Right ventricle myocardium inferior (tissue), 1 donor: ENCODE data around the gene SELENOV. TPM values are rescaled to one million over a fixed set of nuclear protein-coding genes. Genes with fewer than 3 reads are reported as not detected.

Experiments
- ATAC-seq: fragments of 200-7000 bp; cut with Tn5 transposase; one replicate; pipeline ENCODE4 v1.9.1; 2020; ENCODE audit warnings: mild to moderate bottlenecking, moderate library complexity
- DNase-seq: peaks from one replicate; pipeline ENCODE4 v3.0.0; 2021; ENCODE audit errors: missing footprints
- intact Hi-C: fragments of 100-400 bp; cut with DNase I; formaldehyde crosslinking; loops from one replicate; pipeline ENCODE4 v1.11.0; 2022
- total RNA-seq: library from RNA; stranded (reverse); fragmentation: NEBNext Ultra II Directional; extraction: Animal tissue kit (Norgen Biotek cat#: 25700); gene quantifications from one replicate; pipeline ENCODE4 v1.2.1, GENCODE V29; 2021
- donor health status: DM: no; HTN: yes; CAD: no; lungs with severe emphysema.

SELENOV gene
- total RNA-seq, 1 donor from 2014 or later, result not detected

- ATAC-seq (no peak), DNase-seq (no peak)
- intact Hi-C loops, result no loop called here
Measured at GRCh38 chr19:39512988-39513387, 2.0 kb upstream of the SELENOV start.

DNA sequence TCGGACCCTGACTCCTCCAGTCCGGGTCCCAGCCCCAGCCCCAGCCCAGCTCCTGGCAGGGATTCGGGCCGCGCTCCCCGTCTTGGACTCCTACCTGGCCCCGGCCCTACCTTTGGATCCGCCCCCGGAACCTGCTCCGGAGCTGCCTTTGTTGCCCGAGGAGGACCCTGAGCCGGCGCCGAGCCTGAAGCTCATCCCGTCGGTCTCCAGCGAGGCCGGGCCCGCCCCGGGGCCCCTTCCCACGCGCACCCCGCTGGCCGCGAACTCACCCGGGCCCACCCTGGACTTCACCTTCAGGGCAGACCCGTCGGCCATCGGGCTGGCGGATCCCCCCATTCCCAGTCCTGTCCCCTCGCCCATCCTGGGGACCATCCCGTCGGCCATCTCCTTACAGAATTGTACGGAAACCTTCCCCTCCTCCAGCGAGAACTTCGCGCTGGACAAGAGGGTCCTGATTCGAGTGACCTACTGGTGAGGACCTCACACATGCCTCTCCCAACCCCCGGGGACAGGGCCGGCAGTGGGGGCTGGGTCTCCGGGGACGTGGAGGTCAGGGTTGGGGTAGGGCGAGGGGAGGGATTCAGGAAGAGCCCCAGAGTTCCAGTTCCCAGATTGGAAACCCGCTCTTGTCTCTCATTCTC, 732 bp downstream of the SELENOV start:
- DNase-seq, result no peak
- no peak for ATAC-seq
- intact Hi-C loops, result no loop called here

DNA sequence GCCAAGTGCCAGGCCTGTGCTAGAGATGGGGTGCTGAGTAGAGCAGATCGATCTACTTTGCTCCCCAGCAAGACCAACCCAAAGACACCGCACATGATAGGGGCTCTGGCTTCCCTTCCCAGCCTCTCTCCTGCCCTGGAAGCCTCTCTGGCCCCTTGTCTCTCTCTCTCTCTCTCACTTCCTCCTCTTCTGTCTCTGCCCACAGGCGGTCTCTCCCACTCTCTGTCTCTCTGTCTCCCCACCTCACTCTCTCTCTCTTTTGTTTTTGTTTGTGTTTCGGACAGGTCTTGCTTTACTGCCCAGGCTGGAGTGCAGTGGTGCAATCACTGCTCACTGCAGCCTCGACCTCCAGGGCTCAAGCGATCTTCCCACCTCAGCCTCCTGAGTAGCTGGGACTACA, 1.3 kb downstream of the SELENOV start:
- ATAC-seq (no peak), DNase-seq (no peak)
- intact Hi-C loops, result no loop called here

GRCh38 chr19:39517432-39517831, 2.5 kb downstream of the SELENOV start:
- intact Hi-C loops, result no loop called here
- ATAC-seq (no peak), DNase-seq (no peak)

GRCh38 chr19:39518458-39518857, 3.5 kb downstream of the SELENOV start:
- DNase-seq (no peak), ATAC-seq (no peak)
- intact Hi-C loops, result no loop called here

- DNase-seq, result no peak
- intact Hi-C loops, result no loop called here
- ATAC-seq, result no peak
Measured at GRCh38 chr19:39518975-39519374, 4.0 kb downstream of the SELENOV start.

GRCh38 chr19:39520541-39521484, 5.9 kb downstream of the SELENOV start:
- intact Hi-C loops, result no loop called here
- no peak for DNase-seq
- no peak for ATAC-seq

- ATAC-seq, result no peak
- intact Hi-C loops, result no loop called here
- DNase-seq, result no peak
Measured at GRCh38 chr19:39524495-39524894, 9.6 kb downstream of the SELENOV start.

DNA sequence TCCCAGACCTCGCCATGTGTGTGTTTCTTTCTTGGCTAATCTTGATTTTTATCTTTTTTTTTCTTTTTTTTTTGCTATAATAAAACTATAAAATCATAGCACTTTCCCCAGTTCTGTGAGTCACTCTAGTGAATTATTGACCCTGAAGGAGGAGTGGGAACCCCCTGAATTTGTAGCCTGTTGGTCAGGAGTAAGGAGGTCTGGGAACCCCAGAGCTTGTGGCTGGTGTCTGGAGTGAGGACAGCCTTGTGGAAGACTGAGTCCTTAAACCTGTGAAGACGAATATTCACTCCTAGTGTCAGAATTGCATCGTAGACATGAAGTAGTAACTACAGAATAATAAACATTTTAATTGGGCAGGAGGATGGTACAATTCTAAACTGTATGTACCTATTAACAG, 10.3 kb downstream of the SELENOV start:
- DNase-seq (no peak), ATAC-seq (no peak)
- intact Hi-C loops, result no loop called here

- DNase-seq, result no peak
- intact Hi-C loops, result loop anchor here (1.0 to 10.0 kb wide), 6 partner anchors 58 to 407 kb away; partner anchors contain the start of genes FBL, PAK4, SAMD4B and SUPT5H
Measured at GRCh38 chr19:39531834-39532232, 16.9 kb downstream of the SELENOV start.

GRCh38 chr19:39532233-39533002, 17.5 kb downstream of the SELENOV start, which contains the start of gene EID2B:
EID2B (minus strand) TSS chr19:39532852; CDS start chr19:39532802, 50 bp downstream.
- intact Hi-C loops, result loop anchor here (1.0 to 10.0 kb wide), 6 partner anchors 58 to 408 kb away; partner anchors contain the start of genes FBL, PAK4, SAMD4B and SUPT5H

More at GRCh38 chr19:39531834-39532232, 16.9 kb downstream of the SELENOV start:
- ATAC-seq, result no peak

GRCh38 chr19:39533003-39533512, 18.1 kb downstream of the SELENOV start:
- no peak for DNase-seq
- intact Hi-C loops, result loop anchor here (5.0 to 10.0 kb wide), 5 partner anchors 88 to 408 kb away; partner anchors contain the start of genes FBL, PAK4, SAMD4B and SUPT5H

More at GRCh38 chr19:39532233-39533002, 17.5 kb downstream of the SELENOV start, which contains the start of gene EID2B:
- DNase-seq (peak; percentile 99), ATAC-seq (peak; percentile 98)

GRCh38 chr19:39533791-39534190, 18.9 kb downstream of the SELENOV start:
- intact Hi-C loops, result loop anchor here (5.0 to 10.0 kb wide), 5 partner anchors 89 to 409 kb away; partner anchors contain the start of genes FBL, PAK4, SAMD4B and SUPT5H
- ATAC-seq (no peak), DNase-seq (no peak)

More at GRCh38 chr19:39533003-39533512, 18.1 kb downstream of the SELENOV start:
- peak; percentile 4 for ATAC-seq

GRCh38 chr19:39539165-39539517, 24.2 kb downstream of the SELENOV start:
- no peak for DNase-seq
- intact Hi-C loops, result loop anchor here (10.0 kb wide), 3 partner anchors 94 to 414 kb away; partner anchors contain the start of genes FBL, PAK4 and SUPT5H
- ATAC-seq, result no peak

DNA sequence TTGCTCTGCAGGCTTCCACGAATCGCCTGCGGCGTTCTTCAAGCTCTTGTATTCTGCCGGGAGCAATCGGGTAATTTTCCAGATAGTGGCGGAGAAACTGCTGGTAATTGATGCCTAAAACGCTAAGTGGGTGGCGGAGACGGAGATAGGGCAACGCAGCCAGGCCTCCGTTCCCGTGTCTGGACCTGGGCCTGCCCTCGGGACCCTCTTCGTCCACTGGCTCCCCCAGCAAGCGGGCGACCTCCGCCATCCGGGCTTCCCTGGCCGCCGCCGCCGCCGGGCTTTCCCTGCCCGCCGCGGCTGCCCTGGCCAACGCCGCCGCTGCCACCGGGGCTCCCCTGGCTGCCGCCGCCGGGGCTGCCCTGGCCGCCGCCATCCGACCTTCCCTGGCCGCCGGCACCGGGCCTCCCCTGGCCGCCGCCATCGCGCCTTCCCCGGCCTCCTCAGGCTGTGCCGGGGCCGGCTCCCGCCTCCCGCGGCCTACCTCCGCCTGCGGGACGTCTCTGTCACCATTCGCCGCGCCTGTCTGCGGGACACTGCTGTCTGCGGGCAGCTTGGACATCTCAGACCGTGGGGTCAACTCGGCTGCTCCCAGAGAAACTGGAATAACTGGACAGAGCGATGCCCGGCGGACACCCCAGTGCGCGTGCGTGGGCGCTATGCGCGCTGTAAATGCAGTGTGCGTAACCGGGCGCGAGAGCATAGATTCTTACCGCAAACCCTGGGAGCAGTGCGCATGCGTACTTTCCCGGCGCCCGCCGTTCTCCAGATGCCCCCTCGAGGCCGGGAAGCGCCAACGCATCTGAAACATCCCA, 24.8 kb downstream of the SELENOV start, which contains the start of gene EID2:
TSS of gene EID2 (minus strand) at position 644 of the 815 bp plus-strand sequence. CDS start at position 562, 82 bp downstream.
- DNase-seq (peak; percentile 98), ATAC-seq (peak; percentile 98)
- intact Hi-C loops, result loop anchor here (10.0 kb wide), 3 partner anchors 95 to 415 kb away; partner anchors contain the start of genes FBL, PAK4 and SUPT5H

- intact Hi-C loops, result no loop called here
- no peak for DNase-seq
- no peak for ATAC-seq
Measured at GRCh38 chr19:39540333-39540673, 25.4 kb downstream of the SELENOV start.

DNA sequence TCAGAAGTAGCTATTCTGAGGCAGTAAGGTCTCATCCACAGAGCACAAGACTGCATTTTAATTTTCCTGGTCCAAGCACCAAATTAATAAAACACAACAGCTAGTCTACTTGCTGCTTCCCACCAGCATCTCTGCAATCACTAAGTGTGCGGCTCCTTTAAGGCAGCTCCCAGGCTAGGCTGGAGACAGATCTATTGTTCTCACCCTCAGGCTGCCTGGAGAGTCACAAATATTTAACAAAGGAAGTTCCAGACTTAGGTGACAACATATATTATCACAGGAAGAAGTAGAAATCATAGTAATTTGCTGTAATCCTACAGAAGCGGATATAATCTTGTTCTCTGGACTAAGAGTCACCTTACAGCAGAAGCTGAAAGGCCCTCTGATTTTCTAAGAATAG, 27.3 kb downstream of the SELENOV start:
- no peak for ATAC-seq

More for the DNA sequence above, 27.3 kb downstream of the SELENOV start:
- DNase-seq, result no peak
- intact Hi-C loops, result no loop called here
